NCI-H1417 (cell line): ENCODE data around the gene RAB11FIP3.

Experiments
- DNase-seq, 3 experiments: peaks; one replicate each; lab custom pipeline; 2025; lab: John Stamatoyannopoulos, UW

The RAB11FIP3 gene

DNA sequence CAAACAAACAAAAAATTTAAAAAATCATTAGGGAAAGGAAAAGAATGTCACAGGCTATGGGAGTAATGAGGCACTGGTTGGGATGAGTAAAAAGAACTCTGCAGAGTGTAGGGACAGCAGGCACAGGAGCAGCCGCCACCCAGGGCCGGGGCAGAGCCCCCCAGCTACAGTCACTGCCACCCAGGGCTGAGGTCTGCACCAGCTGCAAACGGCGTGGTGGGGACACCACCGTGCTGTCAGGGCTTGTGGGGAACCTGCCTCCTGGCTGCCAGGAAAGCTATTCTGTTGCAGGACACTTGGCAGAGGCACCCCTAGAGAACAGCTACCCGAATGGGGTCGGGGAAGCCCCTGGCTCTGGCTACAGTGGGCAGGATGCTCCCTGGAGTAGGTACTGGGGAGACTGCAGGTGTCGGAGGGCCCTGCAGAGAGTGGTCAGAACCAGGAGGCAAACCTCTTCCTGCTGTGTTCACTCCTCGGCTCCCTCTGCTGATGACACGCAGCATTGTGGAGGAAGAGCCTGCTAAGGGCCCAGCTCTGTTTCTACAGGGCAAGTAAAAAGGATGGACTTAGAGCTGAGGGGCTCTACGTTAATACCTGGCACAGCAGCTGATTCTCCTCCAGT is 69.8 kb downstream of the RAB11FIP3 start:
- peak; percentile 16 to 52 (median 51) for DNase-seq

DNA sequence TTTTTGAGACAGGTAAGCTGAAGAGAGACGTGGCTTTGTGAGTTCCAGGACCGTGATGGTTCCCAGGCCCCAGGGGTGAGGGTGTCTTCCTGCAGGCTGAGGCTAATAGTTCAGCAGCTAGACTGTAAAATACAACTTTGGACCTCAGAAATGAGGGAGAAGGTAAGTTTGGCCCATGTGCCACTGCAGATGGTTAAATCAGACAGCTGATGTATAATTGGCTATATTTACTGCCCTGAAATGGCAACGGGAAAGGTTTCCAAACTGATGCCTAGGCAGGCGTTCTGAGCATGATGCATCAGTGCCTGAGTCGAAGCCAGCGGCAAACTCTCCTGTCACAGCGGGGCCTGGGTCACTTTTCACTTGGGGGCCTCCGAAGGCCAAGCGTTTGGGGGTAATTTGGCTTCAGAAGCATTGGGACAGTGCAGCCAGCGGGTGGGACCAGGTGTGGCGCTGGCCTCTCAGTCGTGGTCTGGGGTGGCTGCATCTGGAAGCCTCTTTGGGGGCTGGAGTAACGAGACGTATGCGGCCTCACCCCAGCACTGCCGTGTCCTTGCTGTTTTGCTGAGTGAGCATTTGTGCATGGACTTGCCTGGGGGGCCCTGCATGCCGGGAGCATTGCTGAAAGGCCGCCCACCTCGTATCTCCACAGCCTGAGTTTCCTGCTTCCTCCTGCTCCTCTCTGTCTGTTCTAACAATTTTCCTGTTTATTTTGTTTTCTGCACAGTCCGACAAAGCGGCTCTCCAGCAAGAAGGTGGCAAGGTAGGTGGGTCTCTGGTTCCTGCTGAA is 70.8 kb downstream of the RAB11FIP3 start:
- DNase-seq = no peak

DNA sequence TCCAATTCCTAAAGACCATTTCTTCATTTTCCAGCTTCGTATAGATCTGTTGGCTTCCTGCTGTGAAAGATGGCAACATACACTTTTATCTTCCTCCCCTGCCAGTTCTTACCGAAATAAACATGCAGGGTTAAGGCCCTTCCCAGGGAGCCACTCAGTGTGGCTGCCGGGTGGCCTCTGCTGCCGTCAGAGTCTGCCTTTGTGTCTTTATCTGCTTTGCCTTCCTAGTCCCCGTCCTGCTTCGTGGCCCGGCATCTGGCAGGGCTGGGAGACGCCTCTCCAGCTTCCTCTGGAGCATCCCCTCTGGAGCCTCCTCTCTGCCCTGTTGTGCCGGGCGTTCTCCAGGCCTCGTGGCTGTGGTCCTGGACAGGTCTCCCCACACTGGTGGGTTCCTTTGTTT is 71.8 kb downstream of the RAB11FIP3 start:
- no peak for DNase-seq

DNA sequence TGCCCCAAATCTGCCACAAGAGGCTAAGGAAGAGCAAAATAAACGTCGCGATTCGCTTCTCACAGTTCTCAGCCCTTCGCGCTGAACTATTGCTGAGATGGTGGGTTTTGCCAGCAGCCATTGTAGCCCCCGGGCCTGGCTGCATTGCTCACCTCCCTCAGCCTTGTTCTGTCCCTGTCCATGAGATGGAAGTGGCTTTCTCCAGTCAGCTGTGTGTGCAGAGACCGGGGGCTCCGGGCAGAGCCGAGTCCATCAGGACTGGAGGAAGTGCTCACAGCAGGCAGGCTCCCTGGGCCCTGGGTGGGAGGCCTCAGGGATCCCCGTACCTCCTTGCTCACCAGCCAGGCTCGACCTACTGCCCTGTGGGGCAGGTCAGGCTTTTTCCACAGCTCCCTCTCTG is 74.5 kb downstream of the RAB11FIP3 start:
- no peak for DNase-seq

DNA sequence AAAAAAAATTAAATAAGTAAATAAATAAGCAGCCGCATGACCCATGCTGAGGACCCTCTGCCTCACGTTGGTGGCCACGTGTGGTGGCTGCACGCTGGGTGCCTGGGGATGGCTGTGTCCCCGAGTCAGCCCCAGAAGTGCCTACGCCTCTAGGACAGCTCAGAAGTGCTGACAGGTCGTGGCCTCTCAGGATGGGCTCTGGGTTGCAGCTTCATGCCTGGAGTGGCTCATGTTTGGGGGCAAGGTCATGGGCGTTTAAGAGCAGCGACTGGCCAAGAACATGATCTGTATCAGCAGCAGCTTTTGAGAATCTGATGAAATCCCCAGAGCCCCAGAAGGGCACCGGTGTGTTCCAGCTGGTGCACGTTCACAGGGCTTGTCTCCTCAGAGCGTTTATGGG is 75.3 kb downstream of the RAB11FIP3 start:
- no peak for DNase-seq

DNA sequence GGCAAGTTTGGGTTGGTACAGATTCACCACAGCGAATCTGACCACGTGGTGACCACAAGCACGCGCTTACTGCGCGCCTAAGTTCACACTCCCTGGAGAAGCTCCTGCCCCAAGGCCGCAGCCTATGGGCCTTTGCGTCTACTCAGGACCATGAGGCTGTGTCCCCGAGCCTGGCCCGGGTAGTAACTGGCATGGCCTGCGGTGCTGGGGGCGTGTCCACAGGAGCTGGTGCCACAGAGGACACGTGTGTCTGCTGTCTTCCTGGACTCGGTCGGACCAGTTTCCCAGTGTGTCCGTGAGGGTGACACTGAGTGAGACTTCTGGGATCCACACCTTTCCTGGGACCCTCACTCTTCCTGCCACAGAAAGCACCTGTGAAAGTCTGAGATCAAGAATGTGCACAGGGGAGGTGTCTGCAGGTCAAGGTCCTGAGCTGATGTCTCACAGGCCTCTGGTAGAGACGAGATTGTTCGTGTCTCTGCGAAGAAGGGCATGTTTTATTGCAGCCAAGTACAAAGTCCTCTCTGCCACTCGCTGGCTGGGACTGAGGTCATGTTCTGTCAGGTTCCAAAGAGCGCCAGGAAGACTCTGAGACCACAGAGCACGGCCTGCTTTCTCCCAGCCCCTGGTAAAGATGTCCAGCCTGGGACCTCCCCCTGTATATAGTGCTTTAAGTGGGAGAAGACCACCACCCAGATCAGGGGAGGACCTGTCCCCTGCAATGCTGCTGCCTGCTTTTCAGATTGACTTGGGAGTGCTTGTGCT is 76.9 kb downstream of the RAB11FIP3 start:
- no peak for DNase-seq

DNA sequence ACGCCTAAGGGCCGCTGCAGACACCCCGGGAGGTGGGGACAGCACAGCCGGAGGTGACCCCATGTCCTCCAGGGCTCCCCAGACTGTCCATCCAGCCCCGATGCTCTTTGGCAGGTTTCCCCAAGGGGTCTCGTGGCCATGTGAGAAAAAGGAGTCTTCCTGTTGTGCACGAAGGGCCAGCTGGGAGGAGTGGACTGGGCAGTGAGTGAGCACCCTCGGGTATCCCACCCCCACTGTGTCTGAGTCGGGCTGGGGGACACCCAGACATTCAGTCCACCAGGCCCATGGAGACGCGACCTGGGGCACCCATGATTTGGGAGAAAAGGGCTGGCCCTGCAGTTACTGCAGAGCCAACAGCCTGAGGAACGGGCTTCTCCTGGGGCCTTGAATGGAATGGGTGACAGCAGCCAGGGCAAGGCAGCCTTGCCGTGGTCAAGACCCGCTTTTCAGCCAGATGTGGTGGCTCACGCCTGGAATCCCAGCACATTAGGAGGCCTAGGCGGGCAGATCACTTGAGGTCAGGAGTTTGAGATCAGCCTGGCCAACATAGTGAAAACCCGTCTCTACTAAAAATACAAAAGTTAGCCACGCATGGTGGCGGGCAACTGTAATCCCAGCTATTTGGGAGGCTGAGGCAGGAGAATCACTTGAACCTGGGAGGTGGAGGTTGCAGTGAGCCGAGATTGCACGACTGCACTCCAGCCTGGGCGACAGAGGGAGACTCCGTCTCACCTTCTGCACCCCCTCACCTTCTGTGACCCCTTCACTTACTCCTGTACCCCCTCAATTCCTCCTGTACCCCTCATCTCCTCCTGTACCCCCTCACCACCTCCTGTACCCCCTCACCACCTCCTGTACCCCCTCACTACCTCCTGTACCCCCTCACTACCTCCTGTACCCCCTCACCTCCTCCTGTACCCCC is 78.0 kb downstream of the RAB11FIP3 start:
- DNase-seq = no peak

DNA sequence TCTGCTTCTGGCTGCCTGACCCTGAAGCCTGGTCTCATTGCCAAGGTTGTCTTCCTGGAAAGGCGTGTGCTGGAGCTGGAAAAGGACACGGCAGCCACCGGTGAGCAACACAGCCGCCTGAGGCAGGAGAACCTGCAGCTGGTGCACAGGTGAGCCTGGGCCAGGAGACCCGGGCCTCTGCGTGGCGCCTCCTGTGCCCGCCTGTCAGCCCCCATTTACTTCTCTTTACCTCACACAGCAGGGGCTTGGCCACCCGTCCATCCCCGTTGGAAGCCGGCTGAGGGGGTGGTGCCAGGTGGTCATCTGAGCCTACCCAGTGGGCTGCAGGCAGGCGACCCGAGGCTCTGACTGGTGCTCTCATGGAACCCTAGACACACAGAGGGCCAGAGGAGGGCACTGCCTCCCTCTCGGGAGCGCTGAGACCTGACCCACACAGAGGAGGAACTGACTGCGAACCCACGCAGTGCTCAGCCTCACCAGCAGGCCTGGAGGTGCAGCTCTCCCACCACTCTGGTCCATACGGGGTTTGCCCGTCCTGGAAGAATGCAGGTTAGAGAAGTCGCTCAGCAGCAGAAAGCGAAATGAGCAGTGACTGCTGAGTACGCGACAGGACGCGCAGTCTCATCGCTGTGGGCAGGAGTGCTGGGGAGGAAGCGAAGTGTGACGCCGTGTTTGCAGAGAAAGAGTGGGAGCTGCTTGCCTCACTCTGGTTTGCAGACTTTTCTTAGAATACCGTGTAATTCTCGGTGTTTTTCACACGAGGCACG is 80.2 kb downstream of the RAB11FIP3 start:
- DNase-seq = peak in 1 of 3 experiments; percentile 51

DNA sequence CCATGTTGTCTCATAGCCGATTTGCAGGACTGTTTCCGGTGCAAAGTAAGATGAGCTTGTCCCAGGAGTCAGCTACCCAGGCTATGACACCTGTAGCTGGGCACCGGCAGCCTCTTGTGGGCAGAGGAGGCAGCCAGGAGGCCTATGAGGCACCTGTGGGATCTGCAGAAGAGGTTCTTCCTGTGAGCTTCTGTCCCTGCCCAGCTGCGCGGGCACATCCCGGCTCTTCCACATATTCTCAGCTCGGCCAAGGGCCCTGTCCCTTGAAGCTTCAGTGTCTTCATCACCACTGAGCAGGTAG is 80.7 kb downstream of the RAB11FIP3 start:
- DNase-seq = no peak

DNA sequence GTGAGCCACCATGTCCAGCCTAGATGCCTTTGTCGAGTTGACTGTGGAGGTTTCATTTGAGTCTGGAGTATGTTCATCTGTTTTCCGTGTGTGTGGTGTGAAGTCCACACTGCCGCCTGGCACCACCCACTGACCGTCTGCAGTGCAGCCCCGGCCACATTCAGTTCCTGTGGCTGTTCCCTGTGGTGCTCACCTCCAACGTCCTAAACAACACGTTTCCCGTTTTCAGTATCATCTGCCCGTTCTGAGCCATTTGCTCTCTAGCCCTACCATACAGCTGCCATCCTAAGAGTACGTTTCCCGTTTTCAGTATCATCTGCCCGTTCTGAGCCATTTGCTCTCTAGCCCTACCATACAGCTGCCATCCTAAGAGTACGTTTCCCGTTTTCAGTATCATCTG is 82.1 kb downstream of the RAB11FIP3 start:
- DNase-seq = peak in 1 of 3 experiments; percentile 76

DNA sequence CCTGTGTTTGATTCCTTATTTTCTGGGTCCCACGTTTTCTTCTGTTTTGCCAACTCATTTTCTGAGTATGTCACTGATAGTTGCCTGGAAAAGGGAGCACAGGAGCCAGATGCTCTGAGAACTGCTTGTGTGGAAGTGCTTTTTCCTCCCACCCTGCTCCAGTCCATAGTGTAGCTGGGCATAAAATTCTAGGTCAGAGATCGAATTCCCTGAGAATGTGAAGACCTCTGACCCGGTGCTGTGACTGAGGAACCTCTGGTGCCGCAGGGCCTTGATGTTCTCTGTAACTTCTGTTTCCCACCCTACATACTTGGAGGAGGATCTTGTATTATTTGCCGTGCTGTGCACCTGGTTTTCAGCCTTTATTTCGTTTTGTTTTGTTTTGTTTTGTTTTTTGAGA is 82.5 kb downstream of the RAB11FIP3 start:
- no peak for DNase-seq

DNA sequence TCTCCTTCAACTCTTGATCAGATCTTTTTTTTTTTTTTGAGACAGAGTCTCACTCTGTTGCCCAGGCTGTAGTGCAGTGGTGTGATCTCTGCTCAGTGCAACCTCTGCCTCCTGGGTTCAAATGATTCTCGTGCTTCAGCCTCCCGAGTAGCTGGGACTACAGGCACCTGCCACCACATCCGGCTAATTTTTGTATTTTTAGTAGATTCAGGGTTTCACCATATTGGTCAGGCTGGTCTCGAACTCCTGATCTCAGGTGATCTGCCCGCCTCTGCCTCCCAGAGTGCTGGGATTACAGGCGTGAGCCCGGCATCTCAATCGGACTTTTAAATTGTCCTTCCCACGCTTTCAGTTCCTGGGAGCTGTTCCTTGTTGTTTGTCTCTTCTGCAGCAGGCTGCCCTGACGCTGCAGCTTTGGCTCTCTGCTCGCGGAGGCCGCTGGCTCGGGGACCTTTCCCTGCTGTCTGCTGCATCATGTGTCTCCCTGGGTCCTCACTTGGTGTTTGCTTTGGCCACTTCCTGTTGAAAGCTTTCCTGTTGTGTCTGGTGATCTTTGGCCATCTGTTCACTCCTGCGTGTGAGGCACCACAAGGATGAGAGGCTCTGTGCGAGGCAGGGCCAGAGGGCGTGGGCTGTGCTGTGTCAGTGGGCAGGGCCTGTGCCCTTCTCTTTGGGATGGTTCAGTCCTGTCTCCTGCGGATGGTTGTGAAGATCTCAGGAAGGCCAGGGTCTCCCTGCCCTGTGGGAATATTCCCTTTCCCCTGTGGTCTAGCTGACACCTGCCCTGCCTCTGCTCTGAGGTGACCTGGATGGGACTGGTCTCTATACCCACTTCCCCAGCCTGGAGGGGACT is 83.7 kb downstream of the RAB11FIP3 start:
- DNase-seq = no peak

DNA sequence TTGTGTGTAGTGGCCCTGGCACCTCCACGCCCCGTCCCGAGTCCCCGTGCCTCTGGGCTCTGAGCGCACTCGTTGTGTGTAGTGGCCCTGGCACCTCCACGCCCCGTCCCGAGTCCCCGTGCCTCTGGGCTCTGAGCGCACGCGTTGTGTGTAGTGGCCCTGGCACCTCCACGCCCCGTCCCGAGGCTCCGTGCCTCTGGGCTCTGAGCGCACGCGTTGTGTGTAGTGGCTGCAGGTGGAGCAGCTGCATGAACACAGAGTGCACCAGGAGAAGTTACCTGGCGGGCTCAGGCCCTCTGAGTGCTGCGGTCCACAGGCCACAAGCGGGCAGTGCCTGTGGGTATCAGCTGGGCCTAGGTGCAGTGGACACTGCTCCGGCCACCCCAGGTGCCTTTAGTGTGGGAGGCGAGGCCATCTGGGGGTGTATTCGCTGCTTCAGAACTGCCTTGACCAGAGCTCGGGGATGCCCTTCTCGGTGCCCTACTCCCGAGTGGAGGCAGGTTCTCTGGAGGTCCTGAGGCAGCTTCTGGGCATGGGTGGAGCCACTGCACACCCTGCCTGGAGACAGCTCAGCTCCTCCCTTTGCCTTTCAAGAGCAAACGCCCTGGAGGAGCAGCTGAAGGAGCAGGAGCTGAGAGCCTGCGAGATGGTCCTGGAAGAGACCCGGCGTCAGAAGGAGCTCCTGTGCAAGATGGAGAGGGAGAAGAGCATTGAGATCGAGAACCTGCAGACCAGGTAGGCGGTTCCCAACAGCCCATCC is 84.8 kb downstream of the RAB11FIP3 start:
- no peak for DNase-seq

DNA sequence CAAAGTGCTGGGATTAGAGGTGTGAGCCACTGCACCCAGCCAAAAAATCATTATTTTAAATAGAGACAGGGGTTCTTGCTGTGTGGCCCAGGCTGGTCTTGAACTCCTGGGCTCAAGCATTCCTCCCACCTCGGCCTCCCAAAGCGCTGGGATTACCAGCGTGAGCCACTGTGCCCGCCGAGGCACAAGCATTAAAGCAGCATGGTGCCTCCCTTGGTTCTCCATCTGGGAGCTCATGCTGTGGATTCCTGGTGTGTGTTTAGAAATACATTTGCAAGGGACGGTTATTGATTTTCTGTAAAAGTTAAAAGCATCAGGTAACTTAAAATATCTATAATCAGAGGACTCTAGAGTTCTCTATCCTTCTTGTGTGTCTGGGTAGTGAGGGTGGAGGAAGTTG is 87.4 kb downstream of the RAB11FIP3 start:
- no peak for DNase-seq

DNA sequence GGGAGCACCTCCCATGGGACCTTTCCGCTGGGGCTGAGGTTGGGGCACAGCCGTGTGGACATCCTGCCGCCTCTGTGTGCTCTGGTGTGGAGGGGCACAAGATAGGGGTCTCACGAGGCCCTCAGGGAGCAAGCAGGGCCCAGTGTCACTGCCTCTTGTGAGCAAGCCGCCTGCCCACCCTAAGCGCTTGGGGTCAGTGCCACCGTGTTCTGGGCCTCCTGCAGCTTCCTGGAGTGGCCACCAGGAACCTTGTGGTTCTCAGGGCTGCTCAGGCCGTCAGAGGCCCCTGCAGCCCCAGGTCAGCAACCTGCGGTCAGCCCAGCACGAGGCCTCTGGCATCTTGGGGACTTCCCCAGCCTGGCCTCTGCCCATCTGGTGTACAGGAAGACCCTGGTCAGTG is 88.5 kb downstream of the RAB11FIP3 start:
- DNase-seq = no peak

DNA sequence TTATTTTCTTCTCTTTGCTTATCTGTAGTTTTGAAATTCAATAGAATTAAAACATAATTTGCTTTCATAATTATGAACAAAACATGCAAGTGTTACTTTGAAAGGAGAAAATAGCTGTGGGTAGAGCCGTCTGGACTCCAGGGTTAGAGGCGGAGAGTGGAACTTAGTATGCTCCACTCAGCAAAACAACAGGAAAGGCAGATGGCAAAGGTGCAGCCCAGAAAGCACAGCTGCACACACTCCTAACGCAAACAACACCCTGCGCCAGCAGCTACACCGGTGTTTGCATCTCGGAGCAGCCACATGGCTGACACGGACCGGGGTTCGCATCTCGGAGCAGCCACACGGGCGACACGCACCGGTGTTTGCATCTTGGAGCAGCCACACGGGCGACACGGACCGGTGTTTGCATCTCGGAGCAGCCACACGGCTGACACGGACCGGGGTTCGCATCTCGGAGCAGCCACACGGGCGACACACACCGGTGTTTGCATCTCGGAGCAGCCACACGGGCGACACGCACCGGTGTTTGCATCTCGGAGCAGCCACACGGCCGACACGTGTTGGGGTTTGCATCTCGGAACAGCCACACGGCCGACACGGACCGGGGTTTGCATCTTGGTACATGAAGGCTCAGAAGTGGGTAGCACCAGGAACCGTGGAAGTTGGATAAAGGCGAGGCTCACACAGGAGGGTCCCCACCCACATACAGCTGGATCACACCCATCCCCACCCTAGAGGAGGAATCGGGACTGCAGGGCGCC is 89.9 kb downstream of the RAB11FIP3 start:
- DNase-seq = no peak

DNA sequence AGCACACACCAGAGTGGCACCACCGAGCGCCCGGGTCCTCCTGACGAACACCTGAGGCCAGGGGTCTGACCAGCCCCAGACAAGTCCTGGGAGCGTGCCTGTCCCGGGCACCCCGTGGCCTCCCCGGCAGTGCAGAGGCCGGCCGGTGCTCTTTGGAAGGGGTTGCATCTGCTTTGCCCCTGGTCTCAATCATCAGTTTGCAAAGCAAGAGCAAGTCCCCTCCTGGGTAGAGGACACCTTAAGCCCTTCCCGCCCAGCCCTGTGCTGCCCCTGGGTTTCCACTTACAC is 90.4 kb downstream of the RAB11FIP3 start:
- no peak for DNase-seq

DNA sequence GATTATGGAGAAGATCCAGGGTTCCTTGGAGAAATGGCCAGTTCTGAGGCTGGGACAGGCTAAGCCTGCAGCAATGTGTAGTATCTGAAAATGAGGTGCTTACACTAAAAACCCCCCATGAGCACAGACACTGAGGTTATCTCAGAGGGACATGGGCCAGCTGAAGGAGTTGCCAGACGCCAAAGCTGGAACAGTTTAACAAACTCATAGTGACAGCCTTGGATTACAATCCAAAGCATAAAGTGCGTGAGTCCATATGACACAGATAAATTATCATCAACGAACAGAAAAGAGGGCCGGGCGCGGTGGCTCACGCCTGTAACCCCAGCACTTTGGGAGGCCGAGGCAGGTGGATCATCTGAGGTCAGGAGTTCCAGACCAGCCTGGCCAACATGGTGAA is 90.9 kb downstream of the RAB11FIP3 start:
- DNase-seq = no peak

DNA sequence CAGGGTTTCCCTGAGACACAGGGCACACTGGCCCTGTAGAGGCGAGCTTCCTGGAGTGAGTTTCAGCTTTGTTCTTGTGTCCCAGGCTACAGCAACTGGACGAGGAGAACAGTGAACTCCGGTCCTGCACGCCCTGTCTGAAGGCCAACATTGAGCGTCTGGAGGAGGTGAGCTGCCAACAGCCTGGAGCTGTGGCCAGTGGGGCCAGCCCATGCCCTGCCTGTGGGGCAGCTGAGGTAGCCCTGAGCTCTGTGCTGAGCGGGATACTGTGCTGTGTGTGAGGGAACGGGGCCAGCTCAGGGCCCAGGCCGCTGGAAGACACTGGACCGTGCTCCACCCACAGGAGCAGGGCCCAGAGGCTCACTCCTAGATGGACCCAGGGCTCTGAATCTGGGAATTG is 93.4 kb downstream of the RAB11FIP3 start:
- DNase-seq = no peak
